RWPE2 (cell line): Measurements from ENCODE around the gene COL10A1.
A peak's percentile ranks its signal among the peaks of the same experiment; 100 is the strongest.

Source experiments
- ATAC-seq: fragments of 200-7000 bp; cut with Tn5 transposase; 3 replicates; pipeline ENCODE4 v1.9.1; 2021; ENCODE audit warnings: low read depth
- DNase-seq: peaks from one replicate; pipeline ENCODE4 v3.0.0-alpha.2; 2020; ENCODE audit warnings: low spot score
- H3K27ac ChIP-seq: fragments of 450-650 bp; 2 replicates; pipeline ENCODE4 v1.5.1; 2017; ENCODE audit warnings: mild to moderate bottlenecking; ENCODE audit not compliant: poor library complexity, severe bottlenecking
- H3K27me3 ChIP-seq: fragments of 250-450 bp; sonication (Bioruptor Pico); 2 replicates; pipeline ENCODE4 v1.5.1; 2021; ENCODE audit warnings: mild to moderate bottlenecking, moderate library complexity; ENCODE audit not compliant: insufficient read depth, poor library complexity, severe bottlenecking
- H3K36me3 ChIP-seq: fragments of 250-450 bp; sonication (Bioruptor Pico); 2 replicates; pipeline ENCODE4 v1.5.1; 2020; ENCODE audit warnings: low read depth, mild to moderate bottlenecking, moderate library complexity
- H3K4me1 ChIP-seq: fragments of 250-450 bp; sonication (Bioruptor Pico); 2 replicates; pipeline ENCODE4 v1.5.1; 2021; ENCODE audit warnings: mild to moderate bottlenecking, moderate library complexity; ENCODE audit not compliant: insufficient read depth, poor library complexity, severe bottlenecking
- H3K4me3 ChIP-seq: fragments of 250-450 bp; sonication (Bioruptor Pico); 2 replicates; pipeline ENCODE4 v1.5.1; 2021; ENCODE audit warnings: mild to moderate bottlenecking, moderate library complexity; ENCODE audit not compliant: severe bottlenecking
- H3K9me3 ChIP-seq: fragments of 250-450 bp; sonication (Bioruptor Pico); 2 replicates; pipeline ENCODE4 v1.5.1; 2021; ENCODE audit warnings: mild to moderate bottlenecking, moderate library complexity; ENCODE audit not compliant: severe bottlenecking
- CTCF ChIP-seq: fragments of 450-650 bp; IDR thresholded peaks from one replicate; pipeline ENCODE4 v1.5.1; 2017; ENCODE audit warnings: mild to moderate bottlenecking, moderate library complexity; ENCODE audit not compliant: poor library complexity, severe bottlenecking

Gene COL10A1

DNA sequence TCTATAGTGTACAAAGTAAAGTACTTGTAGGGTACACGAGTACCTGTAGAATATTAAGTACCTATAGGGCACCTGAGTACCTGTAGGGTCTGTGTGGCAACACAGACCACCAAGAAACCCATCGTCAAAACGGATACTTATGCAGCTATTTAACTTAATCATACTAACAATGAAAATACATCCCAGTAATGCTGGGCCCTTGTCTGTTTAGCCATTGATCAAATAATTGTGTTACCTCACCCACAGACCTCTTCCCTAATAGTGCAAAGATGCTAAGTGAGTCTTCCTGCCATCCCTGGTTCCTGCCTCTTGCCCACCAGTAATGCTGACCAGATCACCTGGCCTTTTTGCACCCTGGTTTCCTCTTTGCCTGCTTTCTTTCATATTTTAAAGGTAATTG lies 7.5 kb upstream of the COL10A1 start:
- ATAC-seq (no peak), DNase-seq (no peak)
- no peaks in the 10 kb centered on the region for H3K27me3 ChIP-seq
- no peaks in the 10 kb centered on the region for H3K9me3 ChIP-seq
- H3K4me1 ChIP-seq: no peaks in the 10 kb centered on the region
- no peak overlapping the region for H3K4me3 ChIP-seq
- H3K27ac ChIP-seq: no peak overlapping the region
- TF ChIP-seq CTCF: no peak
- peaks cover 10% of the 10 kb centered on the region for H3K36me3 ChIP-seq

GRCh38 chr6:116127771-116128493 lies 2.0 kb upstream of the COL10A1 start:
- no peak for TF ChIP-seq CTCF
- Histone ChIP-seq H3K4me1 (peaks cover 3% of the 10 kb centered on the region), H3K27ac (no peak overlapping the region), H3K27me3 (no peaks in the 10 kb centered on the region), H3K36me3 (peaks cover 12% of the 10 kb centered on the region), H3K9me3 (no peaks in the 10 kb centered on the region), H3K4me3 (no peak overlapping the region)
- no peak for ATAC-seq
- DNase-seq: no peak

- ATAC-seq: no peak
Measured at GRCh38 chr6:116120430-116120829, 5.5 kb downstream of the COL10A1 start.

DNA sequence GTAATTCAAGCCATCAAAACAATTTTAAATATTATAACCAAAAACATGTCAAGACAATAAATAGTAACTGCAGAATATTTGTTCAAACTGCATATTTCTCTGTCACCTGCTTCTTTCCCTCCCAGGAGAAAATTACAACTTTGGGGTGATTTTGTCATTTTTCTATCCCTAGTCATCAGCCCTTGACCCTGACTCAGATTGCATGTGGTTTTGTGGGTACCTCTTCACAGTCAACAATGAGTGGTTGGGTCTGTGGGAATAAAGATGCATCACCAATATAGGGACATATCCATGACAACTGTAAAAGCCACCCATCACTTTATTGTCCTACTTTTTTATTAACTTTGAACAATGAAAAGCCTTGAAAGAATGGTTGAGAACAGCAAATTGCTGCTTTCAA lies 7.3 kb downstream of the COL10A1 start:
- H3K27ac ChIP-seq: no peak overlapping the region
- H3K36me3 ChIP-seq: peaks cover 41% of the 10 kb centered on the region
- DNase-seq: no peak
- no peaks in the 10 kb centered on the region for H3K4me1 ChIP-seq
- no peak for TF ChIP-seq CTCF
- H3K4me3 ChIP-seq: no peak overlapping the region
- ATAC-seq: no peak
- no peaks in the 10 kb centered on the region for H3K9me3 ChIP-seq
- H3K27me3 ChIP-seq: no peaks in the 10 kb centered on the region

More at GRCh38 chr6:116120430-116120829, 5.5 kb downstream of the COL10A1 start:
- TF ChIP-seq CTCF: no peak
- H3K9me3 ChIP-seq: no peaks in the 10 kb centered on the region
- H3K4me1 ChIP-seq: no peaks in the 10 kb centered on the region
- H3K4me3 ChIP-seq: no peak overlapping the region
- no peak for DNase-seq
- H3K36me3 ChIP-seq: peaks cover 36% of the 10 kb centered on the region
- H3K27ac ChIP-seq: no peak overlapping the region
- no peaks in the 10 kb centered on the region for H3K27me3 ChIP-seq

GRCh38 chr6:116115781-116116180 lies 10.2 kb downstream of the COL10A1 start:
- ATAC-seq: no peak
- DNase-seq: no peak
- Histone ChIP-seq H3K36me3 (peaks cover 69% of the 10 kb centered on the region), H3K27ac (no peak overlapping the region), H3K4me3 (no peak overlapping the region), H3K27me3 (no peaks in the 10 kb centered on the region), H3K9me3 (no peaks in the 10 kb centered on the region), H3K4me1 (no peaks in the 10 kb centered on the region)
- TF ChIP-seq CTCF: peak; percentile 61
